ENCODE measurements around the gene OR10H4. TPM values are rescaled to one million over a fixed set of nuclear protein-coding genes. Genes with fewer than 3 reads are reported as not detected.
A peak's percentile ranks its signal among the peaks of the same experiment; 100 is the strongest.

The OR10H4 gene
- total RNA-seq, 1 experiment from 2014 or later: not detected

DNA sequence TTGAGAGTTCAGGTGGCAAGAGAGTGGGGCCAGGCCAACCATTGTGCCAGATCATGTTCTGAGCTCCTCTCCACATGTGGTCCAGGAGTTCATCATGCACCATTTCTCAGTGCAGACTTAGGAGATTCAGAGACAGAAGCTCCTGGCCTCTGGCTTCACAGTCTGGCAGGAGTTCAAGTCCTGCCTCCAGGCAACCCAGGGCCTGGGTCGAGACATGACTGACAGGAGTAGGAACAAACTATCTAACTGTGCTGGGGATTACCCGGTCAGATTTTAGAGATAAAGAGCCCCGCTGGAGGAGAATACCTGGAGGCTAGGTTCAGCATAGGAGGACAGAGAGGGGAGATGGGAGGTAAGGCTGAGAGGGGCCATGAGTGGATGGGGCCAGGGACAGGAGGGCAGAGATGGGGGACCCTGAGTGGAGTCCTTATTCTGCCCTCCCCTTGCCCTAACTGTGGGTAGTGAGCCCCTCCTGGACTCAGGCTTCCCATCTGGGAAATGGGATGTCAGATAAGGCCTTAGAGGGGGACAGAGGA lies 13.6 kb upstream of the OR10H4 start:
- Histone ChIP-seq H3K27me3 (ENCODE audit: low read length) (peaks cover 10% of the 10 kb centered on the region), H3K4me1 (ENCODE audit: insufficient read depth, low read length) (peaks cover 6% of the 10 kb centered on the region), H3K9me2 (replicated peaks; ENCODE audit: low read length) (no peaks in the 10 kb centered on the region), H3K36me3 (ENCODE audit: low read depth, low read length) (no peaks in the 10 kb centered on the region), H3K9me3 (ENCODE audit: low read length) (no peaks in the 10 kb centered on the region), H4K20me1 (ENCODE audit: low read length) (no peaks in the 10 kb centered on the region), H3K27ac (ENCODE audit: low read length) (no peak overlapping the region), H3K79me2 (ENCODE audit: low read length) (no peaks in the 10 kb centered on the region), H3K9ac (ENCODE audit: low read length) (no peak overlapping the region), H3K4me2 (ENCODE audit: low read length) (no peak overlapping the region), H3F3A (ENCODE audit: low read length, unreplicated experiment) (no peaks in the 10 kb centered on the region), H2AFZ (ENCODE audit: low read length) (no peak overlapping the region), H3K4me3 (ENCODE audit: low read length) (no peak overlapping the region)
- ChIA-PET POLR2A (ENCODE audit: unreplicated experiment) (no interaction called here), CTCF (no interaction called here)
- intact Hi-C loops (cut with micrococcal nuclease): no loop called here
- TF ChIP-seq EZH2 (IDR thresholded peaks at IDR 0.05; ENCODE audit: low read length, unreplicated experiment): no peak
- TF ChIP-seq EZH2phosphoT487 (IDR thresholded peaks at IDR 0.05; ENCODE audit: borderline replicate concordance, low read length): no peak
- no peak for TF ChIP-seq CTCF (conservative IDR thresholded peaks at IDR 0.05; ENCODE audit: low read depth, low read length)
- DNase-seq (peak; percentile 4), ATAC-seq (no peak)
- BruUV-seq (replicated peaks): no TSS peak

- no peak for ATAC-seq
- no TSS peak for BruUV-seq (replicated peaks)
- H3F3A ChIP-seq (ENCODE audit: low read length, unreplicated experiment): no peaks in the 10 kb centered on the region
These were observed 12.6 kb upstream of the OR10H4 start for GRCh38 chr19:15936173-15936572.

More at GRCh38 chr19:15936173-15936572, 12.6 kb upstream of the OR10H4 start:
- ChIA-PET CTCF (no interaction called here), POLR2A (ENCODE audit: unreplicated experiment) (no interaction called here)
- peaks cover 20% of the 10 kb centered on the region for H3K27me3 ChIP-seq (ENCODE audit: low read length)
- no peaks in the 10 kb centered on the region for H4K20me1 ChIP-seq (ENCODE audit: low read length)
- H3K79me2 ChIP-seq (ENCODE audit: low read length): no peaks in the 10 kb centered on the region
- H3K9ac ChIP-seq (ENCODE audit: low read length): no peak overlapping the region
- no peak overlapping the region for H3K4me2 ChIP-seq (ENCODE audit: low read length)
- DNase-seq: no peak
- H3K9me2 ChIP-seq (replicated peaks; ENCODE audit: low read length): no peaks in the 10 kb centered on the region
- intact Hi-C loops (cut with micrococcal nuclease): no loop called here
- no peak overlapping the region for H3K27ac ChIP-seq (ENCODE audit: low read length)
- H3K4me1 ChIP-seq (ENCODE audit: insufficient read depth, low read length): peaks cover 6% of the 10 kb centered on the region
- H3K36me3 ChIP-seq (ENCODE audit: low read depth, low read length): no peaks in the 10 kb centered on the region
- no peak overlapping the region for H3K4me3 ChIP-seq (ENCODE audit: low read length)
- no peaks in the 10 kb centered on the region for H3K9me3 ChIP-seq (ENCODE audit: low read length)
- TF ChIP-seq EZH2phosphoT487 (IDR thresholded peaks at IDR 0.05; ENCODE audit: borderline replicate concordance, low read length) (no peak), EZH2 (IDR thresholded peaks at IDR 0.05; ENCODE audit: low read length, unreplicated experiment) (no peak), CTCF (conservative IDR thresholded peaks at IDR 0.05; ENCODE audit: low read depth, low read length) (no peak)
- no peak overlapping the region for H2AFZ ChIP-seq (ENCODE audit: low read length)

All from PC-3 (cell line).